Ishikawa (cell line): ENCODE measurements around the gene KRTAP4-9.

Source experiments
- EP300 ChIP-seq: IDR thresholded peaks from 2 replicates; pipeline ENCODE4 v1.6.1; 2012; ENCODE audit warnings: borderline replicate concordance
- FOXM1 ChIP-seq: IDR thresholded peaks from 2 replicates; pipeline ENCODE4 v1.6.1; 2012; ENCODE audit warnings: low read depth, borderline replicate concordance
- RAD21 ChIP-seq: IDR thresholded peaks from 2 replicates; pipeline ENCODE4 v1.6.1; 2012; ENCODE audit warnings: low read depth
- TF ChIP-seq, protein P1 (sequence below): IDR thresholded peaks from 2 replicates; pipeline ENCODE4 v1.6.1; 2012; ENCODE audit warnings: low read depth, mild to moderate bottlenecking

DNA sequence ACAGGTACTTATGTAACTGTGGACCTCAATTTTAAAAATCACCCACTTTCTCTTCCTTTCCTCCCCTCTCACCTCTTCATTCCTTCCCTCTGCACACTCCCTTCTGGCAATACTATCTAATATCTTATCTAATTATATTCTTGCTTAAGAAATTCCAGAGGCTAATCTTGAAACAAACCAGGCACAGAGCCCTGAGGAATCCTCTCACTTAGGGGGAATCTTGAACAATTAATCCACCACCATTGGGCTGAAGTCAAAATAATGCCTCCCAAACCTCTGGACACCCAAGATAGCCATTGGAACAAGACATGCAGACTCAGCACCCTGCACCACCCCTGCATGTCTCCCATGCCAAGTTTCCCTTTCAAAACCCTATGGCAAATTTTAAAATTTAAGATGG is 36.2 kb downstream of the KRTAP4-9 start:
- TF ChIP-seq EP300 (no peak), FOXM1 (no peak), RAD21 (no peak)
- TF ChIP-seq, protein P1, sequence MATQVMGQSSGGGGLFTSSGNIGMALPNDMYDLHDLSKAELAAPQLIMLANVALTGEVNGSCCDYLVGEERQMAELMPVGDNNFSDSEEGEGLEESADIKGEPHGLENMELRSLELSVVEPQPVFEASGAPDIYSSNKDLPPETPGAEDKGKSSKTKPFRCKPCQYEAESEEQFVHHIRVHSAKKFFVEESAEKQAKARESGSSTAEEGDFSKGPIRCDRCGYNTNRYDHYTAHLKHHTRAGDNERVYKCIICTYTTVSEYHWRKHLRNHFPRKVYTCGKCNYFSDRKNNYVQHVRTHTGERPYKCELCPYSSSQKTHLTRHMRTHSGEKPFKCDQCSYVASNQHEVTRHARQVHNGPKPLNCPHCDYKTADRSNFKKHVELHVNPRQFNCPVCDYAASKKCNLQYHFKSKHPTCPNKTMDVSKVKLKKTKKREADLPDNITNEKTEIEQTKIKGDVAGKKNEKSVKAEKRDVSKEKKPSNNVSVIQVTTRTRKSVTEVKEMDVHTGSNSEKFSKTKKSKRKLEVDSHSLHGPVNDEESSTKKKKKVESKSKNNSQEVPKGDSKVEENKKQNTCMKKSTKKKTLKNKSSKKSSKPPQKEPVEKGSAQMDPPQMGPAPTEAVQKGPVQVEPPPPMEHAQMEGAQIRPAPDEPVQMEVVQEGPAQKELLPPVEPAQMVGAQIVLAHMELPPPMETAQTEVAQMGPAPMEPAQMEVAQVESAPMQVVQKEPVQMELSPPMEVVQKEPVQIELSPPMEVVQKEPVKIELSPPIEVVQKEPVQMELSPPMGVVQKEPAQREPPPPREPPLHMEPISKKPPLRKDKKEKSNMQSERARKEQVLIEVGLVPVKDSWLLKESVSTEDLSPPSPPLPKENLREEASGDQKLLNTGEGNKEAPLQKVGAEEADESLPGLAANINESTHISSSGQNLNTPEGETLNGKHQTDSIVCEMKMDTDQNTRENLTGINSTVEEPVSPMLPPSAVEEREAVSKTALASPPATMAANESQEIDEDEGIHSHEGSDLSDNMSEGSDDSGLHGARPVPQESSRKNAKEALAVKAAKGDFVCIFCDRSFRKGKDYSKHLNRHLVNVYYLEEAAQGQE: no peak
